GM19324 (cell line): ENCODE data around the gene ATCAY.
"Not testable (repeated sequence)": the region's sequence is repeated elsewhere in the genome, so short reads cannot be mapped to it uniquely, and the experiment has no call there.

Experiments used
- ATAC-seq: cut with Tn5 transposase; IDR thresholded peaks from one replicate; pipeline ENCODE4 v1.9.1; 2021; ENCODE audit warnings: mild to moderate bottlenecking, moderate library complexity; ENCODE audit not compliant: unreplicated experiment, low FRiP score

ATCAY gene

DNA sequence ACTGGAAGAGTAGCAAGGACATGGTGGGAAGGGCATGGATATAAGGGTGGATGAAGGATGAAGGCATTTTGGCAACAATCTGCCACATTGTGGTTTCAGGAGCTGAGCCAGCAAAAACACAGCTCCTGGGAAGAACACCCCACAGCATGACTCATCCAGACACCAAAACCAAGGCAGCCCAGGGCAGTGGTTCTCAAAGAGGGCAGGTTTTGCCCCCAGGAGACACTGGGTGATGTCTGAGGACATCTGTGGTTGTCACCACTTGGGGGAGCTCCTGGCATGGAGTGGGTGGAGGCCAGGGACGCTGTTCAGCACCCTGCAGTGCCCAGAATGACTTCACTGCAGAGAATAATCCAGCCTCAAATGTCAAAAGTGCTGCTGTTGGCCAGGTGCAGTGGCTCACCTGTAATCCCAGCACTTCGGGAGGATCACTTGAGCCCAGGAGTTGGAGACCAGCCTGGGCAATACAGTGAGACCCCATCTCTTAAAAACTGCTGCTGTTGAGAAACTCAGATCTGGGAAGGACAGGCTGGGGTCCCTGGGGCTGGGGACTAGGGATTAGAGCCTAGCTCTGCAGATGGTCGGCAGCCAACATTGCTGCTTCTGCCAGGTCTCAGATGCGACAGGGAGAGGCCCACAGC is 27.8 kb upstream of the ATCAY start:
- ATAC-seq: no peak

DNA sequence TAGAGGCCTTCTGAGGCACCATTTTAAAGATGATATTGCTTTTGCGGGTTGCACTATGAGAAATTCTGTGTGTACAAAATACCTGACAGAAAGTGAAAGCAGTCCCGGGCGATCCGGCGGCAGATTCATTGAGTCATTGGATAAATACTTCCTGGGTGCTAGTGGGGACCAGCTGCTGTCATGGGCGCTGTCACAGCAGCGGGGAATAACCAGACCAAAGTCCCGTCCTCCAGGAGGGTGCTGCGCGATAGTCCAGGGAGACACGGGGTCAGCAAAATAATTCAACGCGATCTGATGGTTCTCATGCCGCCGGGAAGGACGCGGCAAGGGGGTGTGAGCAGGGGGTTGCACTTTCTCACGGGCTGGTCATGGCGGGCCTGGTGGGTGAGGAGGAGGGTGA is 25.2 kb upstream of the ATCAY start:
- ATAC-seq: no peak

DNA sequence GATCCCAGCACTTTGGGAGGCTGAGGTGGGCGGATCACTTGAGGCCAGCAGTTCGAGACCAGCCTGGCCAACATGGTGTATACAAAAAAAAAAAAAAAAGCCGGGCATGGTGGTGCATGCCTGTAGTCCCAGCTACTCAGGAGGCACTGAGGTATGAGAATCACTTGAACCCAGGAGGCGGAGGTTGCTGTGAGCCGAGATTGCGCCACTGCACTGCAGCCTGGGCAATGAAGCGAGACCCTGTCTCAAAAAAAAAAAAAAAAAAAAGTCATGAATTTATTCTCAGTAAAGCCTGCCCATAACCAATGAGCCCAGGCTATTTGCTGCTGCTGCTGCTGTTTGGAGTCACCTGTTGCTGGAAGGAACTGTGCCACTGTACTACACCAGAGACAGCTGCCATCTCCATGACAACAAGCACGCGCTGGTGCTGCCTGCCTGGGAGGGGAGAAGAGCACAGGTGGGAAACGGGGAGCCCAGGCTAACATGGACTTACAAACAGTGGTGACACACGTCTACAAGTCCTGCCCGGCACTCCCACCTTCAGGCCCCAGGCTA is 23.0 kb upstream of the ATCAY start:
- ATAC-seq: no peak

DNA sequence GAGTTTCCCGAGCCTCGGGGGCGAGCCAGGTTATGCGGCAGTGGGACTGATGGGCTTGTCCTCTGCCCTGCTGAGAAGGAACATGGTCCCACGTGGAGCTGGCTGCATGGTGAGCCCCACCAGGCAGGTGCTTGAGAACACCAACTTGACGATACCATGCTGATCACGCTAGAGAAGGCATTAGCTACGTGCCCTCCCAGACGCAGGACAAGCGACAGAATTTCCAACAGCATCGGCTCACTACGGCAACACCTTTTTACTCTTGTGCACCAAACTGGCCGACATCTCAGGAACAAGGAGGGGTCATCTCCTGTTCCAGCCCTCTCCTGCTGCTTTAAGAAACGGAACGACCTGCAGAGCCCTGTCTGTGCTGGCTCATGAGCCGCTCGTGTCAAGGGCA is 20.0 kb upstream of the ATCAY start:
- no peak for ATAC-seq

DNA sequence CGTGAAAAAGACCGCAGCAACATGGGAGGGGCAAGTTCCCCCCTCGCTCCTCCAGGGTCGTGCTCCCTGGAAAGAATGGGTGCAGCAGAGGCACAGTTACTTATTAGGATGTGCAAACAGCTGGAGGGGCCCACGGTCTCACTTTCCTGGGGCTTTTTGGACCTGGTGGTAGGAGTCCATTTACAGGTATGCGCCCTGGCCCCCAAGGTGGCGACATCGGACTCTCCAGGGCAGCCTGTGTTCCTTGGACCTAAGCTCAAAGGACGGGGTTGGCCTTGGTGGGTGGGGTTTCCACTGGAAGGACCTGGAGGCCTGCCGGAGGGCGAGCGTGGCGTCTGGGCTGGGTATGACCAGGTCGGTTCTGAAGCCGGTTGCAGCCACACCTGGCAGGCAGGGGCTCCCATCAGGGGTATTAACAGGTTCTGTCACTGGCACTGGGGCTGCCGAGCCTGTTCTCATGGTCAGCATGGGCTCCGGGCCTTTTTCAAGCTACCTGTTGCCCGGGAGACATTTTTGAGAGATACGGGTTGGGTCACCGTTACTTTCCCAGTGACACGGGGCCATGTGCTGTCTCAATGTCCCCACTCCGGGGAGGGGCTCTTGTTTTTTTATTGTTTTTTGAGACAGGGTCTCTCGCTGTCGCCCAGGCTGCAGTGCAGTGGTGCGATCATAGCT is 17.5 kb upstream of the ATCAY start:
- ATAC-seq: no peak

DNA sequence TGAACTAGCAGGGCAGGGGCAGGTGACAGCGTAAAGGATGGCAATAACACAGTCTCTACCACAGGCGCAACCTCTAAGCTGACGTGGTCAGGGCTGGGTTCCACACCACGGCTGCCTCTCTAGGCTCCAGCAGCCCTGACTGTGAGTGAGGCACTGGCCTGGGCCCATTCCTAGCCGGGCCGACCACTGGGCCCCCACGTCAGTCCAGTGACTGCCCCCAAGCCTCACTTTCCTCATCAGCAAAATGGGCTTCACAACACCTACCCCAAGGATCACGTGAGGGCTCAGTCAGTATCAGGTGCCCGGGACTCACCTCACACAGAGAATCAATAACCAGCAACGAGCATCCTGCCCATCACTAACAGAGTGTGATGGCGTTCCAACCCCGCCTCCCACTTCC is 16.8 kb upstream of the ATCAY start:
- ATAC-seq: no peak

DNA sequence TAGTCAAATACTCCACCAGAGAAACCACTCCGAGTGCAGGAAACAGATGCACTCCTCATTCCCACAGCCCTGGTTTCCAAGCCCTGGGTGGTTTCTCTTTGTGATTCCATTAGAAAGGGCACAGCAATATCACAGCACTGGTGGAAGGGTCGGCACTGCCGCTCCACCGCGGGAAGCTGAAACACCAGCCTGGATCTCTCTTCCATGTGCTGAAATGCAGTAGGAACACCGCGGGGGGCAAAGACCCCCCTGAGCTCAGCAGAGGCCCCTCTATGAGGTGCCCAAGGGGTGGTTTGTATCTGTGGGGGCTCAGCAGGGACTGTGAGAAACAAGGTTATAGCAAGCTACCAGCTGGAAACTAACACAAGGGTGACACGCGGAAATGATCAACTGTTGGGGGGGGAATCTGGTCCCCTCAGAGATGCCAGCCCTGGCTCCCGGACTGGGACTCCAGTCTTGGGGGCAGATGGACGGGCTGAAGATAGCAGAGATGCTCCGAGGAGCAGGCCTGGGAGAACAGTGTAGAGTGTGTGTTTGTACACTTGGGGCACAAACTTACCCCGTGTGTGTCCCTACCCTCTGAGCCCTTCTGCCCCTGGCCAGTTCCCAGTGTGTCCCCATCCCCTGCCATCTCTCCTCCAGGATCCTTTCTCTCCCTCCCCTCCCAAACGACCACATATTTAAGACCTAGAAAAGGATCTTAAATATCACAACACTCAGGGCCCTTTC is 13.4 kb upstream of the ATCAY start:
- no peak for ATAC-seq

DNA sequence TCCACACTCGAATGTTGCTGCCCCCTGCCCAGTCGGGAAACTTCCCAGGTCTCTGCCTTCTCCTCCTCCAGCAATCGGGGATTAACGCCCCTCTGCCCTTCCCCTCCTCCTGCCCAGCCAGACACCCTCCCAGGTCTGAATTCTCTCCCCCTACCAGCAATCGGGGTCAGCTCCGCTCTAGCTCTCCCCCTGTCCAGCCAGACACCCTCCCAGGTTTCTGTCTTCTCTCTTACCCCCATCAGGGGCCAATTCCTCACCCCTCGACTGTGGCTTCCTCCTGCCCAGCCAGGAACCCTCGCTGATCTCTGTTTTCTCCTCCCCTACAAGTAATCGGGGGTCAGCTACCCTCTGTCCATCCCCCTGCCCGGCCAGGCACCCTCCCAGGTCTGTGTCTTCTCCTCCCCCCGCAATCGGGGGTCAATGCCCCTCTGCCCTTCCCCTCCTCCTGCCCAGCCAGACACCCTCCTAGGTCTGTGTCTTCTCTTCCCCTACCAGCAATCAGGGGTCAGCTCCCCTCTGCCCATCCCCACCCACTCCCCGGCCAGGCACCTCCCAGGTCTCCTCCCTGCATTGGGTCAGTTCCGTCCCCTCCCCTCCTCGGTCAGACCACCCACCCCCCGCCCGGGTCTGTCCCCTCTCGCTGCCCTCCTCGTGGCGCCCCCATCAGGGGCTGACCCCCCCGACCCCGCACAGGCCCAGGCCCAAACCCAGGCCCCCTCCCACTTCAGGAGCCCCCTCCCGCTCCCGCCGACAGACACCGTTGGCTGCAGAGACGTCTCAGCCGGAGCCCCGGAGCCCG is 12.3 kb upstream of the ATCAY start:
- ATAC-seq: no peak

DNA sequence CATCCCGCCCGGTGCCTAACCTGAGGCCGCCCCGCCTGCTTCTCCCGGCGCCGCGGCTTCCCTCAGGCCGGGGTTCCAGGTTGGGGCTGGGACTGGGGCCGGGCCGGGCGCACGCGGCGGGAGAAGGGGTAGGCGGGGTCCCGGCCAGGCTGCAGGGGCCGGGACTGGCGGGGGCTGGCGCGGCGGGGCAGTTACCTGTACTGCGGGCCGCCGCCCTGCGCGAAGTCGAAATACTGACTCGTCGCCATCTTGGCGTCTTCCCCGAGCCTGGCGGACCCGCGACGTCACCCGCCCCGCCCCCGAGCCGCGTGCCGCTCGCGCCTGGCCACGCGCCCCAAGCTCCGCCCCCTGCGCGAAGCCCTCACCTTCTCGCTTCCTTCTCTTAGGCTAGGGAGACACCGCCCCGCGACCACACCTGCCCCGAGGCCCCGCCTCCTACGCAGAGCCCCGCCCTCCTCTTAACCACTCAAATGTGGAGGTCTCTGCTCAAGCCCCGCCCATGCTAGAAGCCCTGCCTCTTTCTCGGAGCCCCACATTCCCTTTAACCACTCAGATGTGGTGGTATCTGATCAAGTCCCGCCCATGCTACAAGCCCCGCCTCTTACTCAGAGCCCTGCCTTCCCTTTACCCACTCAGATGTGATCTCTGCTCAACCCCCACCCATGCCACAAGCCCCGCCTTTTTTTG is 11.6 kb upstream of the ATCAY start, which contains the start of gene ZFR2:
Gene ZFR2, minus strand, starts transcription at position 269 of the 687 bp plus-strand sequence. Its CDS starts 21 bp downstream, at position 248.
- ATAC-seq: no peak

DNA sequence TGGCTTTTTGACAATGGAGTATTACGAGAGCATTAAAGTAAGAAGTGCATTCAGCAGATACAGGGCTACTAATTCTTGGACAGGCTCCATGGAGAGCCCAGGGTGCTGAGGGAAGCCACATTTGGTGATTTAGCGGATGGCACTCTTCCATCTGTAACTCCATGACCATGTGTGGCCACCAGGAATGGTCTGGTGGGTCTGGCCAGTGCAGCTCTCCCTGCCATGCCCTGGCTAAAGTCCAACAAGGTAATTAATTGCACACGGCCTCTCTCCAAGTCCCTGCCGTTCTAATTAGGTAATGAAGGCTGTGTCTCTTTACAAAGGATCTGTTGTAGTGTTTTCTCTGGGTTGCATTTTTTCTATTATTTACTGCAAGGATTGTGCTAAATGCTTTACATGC is 7.3 kb upstream of the ATCAY start:
- no peak for ATAC-seq

DNA sequence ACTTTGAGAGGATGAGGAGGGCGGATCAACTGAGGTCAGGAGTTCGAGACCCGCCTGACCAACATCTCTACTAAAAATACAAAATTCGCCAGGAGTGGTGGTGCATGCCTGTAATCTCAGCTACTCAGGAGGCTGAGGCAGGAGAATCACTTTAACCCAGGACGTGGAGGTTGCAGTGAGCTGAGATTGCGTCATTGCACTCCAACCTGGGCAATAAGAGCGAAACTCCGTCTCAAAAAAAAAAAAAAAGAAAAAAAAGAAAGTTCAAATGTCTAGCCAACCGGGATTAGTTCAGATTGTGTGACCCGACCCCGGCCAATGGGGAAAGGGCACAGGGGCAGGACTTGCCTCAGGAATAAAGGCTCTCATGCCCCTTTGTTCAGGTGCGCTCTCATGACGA is 5.8 kb upstream of the ATCAY start:
- ATAC-seq: not testable (repeated sequence)

DNA sequence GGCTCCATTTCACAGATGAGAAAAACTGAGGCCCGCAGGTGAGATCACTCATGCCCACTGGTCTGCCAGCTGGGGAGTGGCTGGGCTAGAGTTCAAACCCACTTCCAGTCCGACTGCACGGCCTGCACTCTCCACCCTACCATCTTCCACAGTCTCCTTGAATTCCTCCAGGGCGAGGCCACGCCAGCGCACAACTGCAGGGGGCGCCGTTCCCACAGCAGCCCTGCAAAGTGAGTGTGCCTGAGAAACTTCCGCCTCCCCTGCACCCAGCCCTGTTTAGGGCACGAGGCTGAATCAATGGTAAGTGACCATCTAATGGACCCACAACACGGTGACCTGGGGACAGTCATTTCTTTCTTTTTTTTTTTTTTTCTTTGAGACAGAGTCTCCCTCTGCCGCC is 829 bp upstream of the ATCAY start:
- no peak for ATAC-seq

DNA sequence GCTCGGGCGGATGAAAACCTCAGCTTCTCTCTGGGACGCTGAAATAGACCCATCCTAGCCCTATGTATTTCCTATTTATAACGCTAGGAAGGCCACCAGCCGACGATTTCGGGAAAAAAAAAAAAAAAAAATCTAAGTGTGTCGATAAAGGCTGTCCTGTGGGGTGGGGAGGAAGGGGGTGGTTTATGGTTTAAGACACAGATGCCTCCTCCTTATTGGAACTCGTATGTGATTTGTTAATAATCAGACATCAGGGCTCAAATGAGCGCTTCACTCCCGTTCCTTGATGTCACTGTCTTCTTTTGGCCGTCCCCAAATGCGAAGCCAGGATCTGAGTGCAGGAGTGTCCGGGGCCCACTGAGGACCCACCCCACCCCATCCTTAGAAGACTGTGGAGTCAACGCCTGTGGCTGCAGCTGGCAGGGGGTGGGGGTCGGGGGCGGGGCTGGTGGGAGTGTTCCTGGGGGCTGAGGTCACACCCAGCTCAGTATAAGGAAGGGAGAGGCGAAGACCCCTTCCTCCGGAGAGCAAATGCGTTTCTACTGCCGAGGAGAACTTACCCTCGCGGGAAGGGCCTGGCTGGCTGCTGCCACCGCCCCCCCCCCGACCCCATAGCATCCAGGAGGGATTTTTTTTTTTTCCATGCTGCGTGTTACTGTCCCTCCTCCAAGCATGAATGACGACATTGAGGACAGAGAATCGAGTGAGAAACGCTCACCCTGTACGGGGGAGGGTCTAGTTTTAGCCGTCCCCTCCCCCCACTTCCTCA is 971 bp downstream of the ATCAY start:
- ATAC-seq: no peak

DNA sequence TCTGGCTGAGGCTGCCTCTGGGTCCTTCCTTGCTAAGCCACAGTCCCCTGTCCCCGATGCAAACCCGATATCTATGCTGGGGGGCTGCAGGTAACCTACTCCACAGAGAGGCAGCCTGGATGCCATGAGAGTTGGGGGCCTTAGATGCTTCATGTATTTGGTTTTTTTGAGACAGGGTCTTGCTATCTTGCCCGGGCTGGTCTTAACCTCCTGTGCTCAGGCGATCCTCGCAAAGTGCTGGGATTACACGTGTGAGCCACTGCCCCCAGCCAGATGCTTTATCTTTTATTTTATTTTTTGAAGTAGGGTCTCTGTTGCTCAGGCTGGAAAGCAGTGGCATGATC is 1.5 kb downstream of the ATCAY start:
- no peak for ATAC-seq

DNA sequence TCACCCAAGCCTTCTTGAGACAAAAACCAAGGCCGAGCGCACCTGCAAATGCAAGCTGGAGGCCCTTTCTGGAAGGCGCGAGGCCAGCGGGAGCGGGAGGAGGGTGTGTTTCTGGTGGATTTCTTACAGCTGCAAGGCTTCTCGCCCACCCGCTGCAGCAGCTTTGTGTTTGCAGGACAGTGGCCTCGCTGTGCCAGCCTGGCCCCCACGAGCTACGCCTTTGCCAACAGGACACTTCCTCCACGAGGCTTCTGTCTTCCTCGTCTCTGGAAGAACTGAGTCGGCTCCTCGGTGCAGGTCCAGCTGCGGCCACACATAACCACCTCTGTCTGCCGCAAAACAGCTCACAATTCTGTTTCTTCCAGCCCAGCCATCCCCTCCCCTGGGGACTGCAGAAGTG is 10.1 kb downstream of the ATCAY start:
- no peak for ATAC-seq

DNA sequence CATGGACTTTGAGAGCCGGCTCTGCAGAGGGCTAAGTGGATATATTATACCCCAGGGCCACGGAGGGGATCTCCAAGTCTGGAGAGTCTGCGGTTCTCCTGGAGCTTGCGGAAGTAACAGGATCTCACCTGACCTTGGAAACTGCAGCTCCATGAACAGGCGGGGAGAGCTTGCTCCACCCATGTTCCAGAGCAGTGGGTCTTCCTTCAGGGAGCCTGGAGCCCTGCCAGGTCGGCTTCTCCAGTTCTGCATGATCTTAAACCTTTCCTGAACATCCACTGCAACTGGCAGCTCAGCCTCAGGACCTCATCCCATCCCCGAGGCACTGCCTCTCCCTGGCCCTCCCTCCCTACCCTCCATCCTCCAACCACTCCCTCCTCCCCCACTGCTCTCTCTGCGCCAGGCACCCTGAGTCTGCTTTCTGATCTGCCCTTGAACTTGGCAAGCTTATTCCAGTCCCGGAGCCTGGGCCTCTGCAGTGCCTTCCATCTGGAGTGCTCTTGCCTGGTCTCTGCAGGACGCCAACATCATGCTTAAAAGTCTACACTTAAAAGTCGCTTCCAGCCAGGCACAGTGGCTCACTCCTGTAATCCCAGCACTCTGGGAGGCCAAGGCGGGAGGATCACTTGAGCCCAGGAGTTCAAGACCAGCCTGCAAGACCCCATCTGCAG is 13.2 kb downstream of the ATCAY start:
- ATAC-seq: no peak

DNA sequence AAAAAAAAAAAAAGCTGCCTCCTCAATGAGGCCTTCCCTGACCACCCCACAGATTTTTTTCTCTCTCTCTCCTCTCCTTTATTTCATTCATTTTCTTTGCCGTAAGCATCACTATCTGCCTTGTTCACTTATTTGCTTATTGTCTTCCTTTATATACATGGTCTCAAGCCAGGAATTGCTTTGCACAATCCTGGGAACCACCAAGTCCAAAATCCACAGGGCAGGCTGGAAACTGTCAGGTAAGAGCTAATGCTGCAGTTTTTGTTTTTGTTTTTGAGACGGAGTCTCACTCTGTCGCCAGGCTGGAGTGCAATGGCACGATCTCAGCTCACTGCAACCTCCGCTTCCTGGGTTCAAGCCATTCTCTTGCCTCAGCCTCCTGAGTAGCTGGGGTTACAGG is 14.5 kb downstream of the ATCAY start:
- not testable (repeated sequence) for ATAC-seq

DNA sequence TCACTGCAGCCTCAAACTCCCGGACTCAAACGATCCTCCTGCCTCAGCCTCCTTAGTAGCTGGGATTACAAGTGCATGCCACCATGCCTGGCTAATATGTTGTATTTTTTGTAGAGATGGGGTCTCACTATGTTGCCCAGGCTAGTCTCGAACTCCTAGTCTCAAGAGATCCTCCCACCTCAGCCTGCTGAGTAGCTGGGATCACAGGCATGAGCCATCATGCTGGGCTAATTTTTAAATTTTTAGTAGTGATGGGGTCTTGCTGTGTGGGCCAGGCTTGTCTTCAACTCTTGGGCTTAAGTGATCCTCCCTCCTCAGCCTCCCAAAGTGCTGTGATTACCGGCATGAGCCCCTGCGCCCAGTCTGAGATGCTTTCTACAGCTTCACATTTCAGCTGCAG is 15.3 kb downstream of the ATCAY start:
- no peak for ATAC-seq

DNA sequence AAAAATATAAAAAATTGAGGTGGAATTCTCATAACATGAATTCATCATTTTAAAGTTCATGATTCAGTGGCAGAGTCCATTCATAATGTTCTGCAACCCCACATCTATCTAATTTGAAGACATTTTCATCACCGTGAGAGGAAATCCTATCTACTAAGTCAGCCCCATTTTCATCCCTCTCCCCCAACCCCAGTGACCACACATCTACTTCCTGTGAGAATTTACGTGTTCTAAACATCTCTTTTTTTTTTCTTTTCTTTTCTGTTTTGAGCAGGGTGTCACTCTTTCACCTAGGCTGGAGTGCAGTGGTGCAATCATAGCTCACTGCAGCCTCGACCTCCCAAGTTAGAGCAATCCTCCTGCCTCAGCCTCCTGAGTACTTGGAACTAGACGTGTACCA is 17.5 kb downstream of the ATCAY start:
- ATAC-seq: no peak
